ENCODE data around the gene ASZ1.

Gene ASZ1

DNA sequence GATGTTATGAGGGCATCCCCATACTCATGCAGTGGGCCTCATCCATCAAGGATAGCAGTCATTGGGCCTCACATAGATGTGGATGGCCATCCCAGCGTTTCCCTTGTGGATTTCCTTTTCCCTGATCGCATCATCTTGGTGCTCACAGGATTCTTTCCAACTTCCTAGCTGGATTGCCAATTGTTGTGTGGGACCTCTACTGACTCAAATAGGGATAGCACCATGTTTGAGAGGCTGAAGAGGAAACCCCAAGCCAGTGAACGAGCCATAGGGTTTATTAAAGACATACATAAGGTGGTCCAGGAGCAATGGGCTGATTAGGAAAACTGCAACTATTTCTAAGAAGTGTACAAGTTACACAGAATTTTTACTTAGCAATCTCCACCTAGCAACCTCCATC lies 21.8 kb downstream of the ASZ1 start:
- H3K4me3 ChIP-seq (ENCODE audit: low read depth in 1 of 5, low read length in 5 of 5) = no peak overlapping the region
- H3K27me3 ChIP-seq (ENCODE audit: control insufficient read depth in 5 of 5, insufficient read depth in 4 of 5, low read length in 5 of 5) = no peaks in the 10 kb centered on the region
- H3K27ac ChIP-seq (ENCODE audit: low read depth, low read length) = no peak overlapping the region
- H3K9me3 ChIP-seq (ENCODE audit: control insufficient read depth in 5 of 5, low read length in 5 of 5) = no peaks in the 10 kb centered on the region
- H3K9ac ChIP-seq (ENCODE audit: low read length in 5 of 5) = no peak overlapping the region
- H3K4me1 ChIP-seq (ENCODE audit: control insufficient read depth in 5 of 5, insufficient read depth in 5 of 5, low read length in 5 of 5) = no peaks in the 10 kb centered on the region
- H3K36me3 ChIP-seq (ENCODE audit: control insufficient read depth in 5 of 5, insufficient read depth in 5 of 5, low read length in 5 of 5) = no peaks in the 10 kb centered on the region

GRCh38 chr7:117403737-117404136 lies 23.6 kb downstream of the ASZ1 start:
- Histone ChIP-seq H3K4me1 (ENCODE audit: control insufficient read depth in 5 of 5, insufficient read depth in 5 of 5, low read length in 5 of 5) (no peaks in the 10 kb centered on the region), H3K27me3 (ENCODE audit: control insufficient read depth in 5 of 5, insufficient read depth in 4 of 5, low read length in 5 of 5) (no peaks in the 10 kb centered on the region), H3K9ac (ENCODE audit: low read length in 5 of 5) (no peak overlapping the region), H3K36me3 (ENCODE audit: control insufficient read depth in 5 of 5, insufficient read depth in 5 of 5, low read length in 5 of 5) (no peaks in the 10 kb centered on the region), H3K9me3 (ENCODE audit: control insufficient read depth in 5 of 5, low read length in 5 of 5) (no peaks in the 10 kb centered on the region), H3K4me3 (ENCODE audit: low read depth in 1 of 5, low read length in 5 of 5) (no peak overlapping the region), H3K27ac (ENCODE audit: low read depth, low read length) (no peak overlapping the region)

DNA sequence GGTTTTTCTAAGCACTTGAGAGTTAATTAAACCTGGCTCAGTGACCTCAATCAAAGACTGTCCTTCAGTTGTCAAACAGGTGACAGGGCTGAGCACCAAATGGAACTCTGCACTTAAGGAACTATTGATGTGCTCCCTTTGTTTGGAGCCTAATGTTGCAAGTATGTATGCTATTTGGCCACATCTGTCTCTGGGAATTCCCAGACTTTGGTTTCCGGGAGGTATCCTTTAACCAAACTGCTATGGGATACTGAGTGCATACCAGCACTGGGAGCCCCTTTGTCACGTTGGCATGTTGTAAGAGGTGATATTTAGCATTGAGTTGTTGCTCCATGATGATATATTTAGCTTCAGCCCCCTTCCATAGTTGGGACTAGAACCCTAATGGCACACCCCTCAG lies 25.2 kb downstream of the ASZ1 start:
- Histone ChIP-seq H3K4me1 (ENCODE audit: control insufficient read depth in 5 of 5, insufficient read depth in 5 of 5, low read length in 5 of 5) (no peaks in the 10 kb centered on the region), H3K27me3 (ENCODE audit: control insufficient read depth in 5 of 5, insufficient read depth in 4 of 5, low read length in 5 of 5) (no peaks in the 10 kb centered on the region), H3K9ac (ENCODE audit: low read length in 5 of 5) (peak overlapping the region in 1 of 5 donors; percentile 26), H3K36me3 (ENCODE audit: control insufficient read depth in 5 of 5, insufficient read depth in 5 of 5, low read length in 5 of 5) (no peaks in the 10 kb centered on the region), H3K9me3 (ENCODE audit: control insufficient read depth in 5 of 5, low read length in 5 of 5) (no peaks in the 10 kb centered on the region), H3K4me3 (ENCODE audit: low read depth in 1 of 5, low read length in 5 of 5) (no peak overlapping the region), H3K27ac (ENCODE audit: low read depth, low read length) (no peak overlapping the region)

DNA sequence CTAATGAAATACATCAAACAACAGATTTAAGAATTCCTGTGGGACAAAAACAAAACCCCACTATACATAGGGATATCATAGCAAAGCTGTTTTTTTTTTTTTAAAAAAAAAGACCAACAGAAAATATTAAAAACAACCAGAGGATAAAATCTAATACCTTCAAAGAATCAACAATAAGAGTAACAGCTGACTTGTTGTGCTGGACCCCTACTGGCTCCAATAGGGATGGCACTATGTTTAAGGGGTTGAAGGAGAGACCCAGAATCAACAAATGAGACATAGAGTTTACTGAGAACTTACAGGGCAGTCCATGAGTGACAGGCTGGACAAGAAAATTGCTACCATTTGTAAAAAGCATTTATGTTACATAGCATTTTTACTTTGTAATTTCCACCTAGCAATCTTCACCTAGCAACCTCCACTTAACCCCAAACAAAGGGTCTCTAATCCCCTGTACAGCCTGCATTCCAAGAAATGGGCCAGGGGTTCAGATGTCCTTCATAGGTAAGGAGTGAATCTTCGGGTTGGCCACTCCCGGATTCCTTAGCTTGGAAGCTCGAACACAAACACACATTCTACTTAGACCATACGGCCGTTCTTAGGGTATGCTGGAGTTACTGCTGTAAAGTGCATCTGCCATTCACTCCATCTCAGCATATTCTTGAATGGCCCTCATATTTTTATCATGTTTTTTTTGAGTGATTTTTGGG lies 25.8 kb downstream of the ASZ1 start:
- Histone ChIP-seq H3K9ac (ENCODE audit: low read length in 5 of 5) (peak overlapping the region in 1 of 5 donors; percentile 26), H3K36me3 (ENCODE audit: control insufficient read depth in 5 of 5, insufficient read depth in 5 of 5, low read length in 5 of 5) (no peaks in the 10 kb centered on the region), H3K27ac (ENCODE audit: low read depth, low read length) (no peak overlapping the region), H3K27me3 (ENCODE audit: control insufficient read depth in 5 of 5, insufficient read depth in 4 of 5, low read length in 5 of 5) (no peaks in the 10 kb centered on the region), H3K4me3 (ENCODE audit: low read depth in 1 of 5, low read length in 5 of 5) (no peak overlapping the region), H3K9me3 (ENCODE audit: control insufficient read depth in 5 of 5, low read length in 5 of 5) (no peaks in the 10 kb centered on the region), H3K4me1 (ENCODE audit: control insufficient read depth in 5 of 5, insufficient read depth in 5 of 5, low read length in 5 of 5) (no peaks in the 10 kb centered on the region)

DNA sequence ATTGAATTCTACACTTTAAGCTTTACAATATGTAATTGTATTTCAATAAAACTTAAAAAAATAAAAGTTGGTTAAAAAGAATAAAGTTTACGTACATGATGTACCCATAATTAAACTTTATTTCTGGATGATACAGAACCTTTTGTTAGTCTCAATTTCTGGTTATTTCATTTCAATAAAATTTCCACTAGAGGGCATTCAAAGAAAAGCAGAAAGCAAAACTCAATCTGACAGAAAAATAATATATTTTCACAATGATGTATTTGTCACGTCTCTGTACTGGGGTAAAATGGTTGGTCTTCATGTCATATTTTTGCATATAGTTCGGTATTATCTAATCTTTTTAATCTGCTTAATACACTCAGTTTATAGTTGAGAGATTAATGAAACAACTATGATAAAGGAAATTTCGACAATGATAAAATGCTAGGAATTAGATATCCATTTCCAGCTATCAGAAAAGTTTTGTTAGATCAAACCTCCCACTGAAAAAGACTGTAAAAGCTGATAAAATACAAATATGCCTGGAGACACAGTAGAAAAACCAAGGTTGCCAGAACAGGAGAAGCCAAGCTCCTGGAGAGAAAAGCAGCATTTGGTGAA lies 27.4 kb downstream of the ASZ1 start:
- no peak overlapping the region for H3K4me3 ChIP-seq (ENCODE audit: low read depth in 1 of 5, low read length in 5 of 5)
- H3K4me1 ChIP-seq (ENCODE audit: control insufficient read depth in 5 of 5, insufficient read depth in 5 of 5, low read length in 5 of 5) = no peaks in the 10 kb centered on the region
- H3K27ac ChIP-seq (ENCODE audit: low read depth, low read length) = no peak overlapping the region
- no peaks in the 10 kb centered on the region for H3K36me3 ChIP-seq (ENCODE audit: control insufficient read depth in 5 of 5, insufficient read depth in 5 of 5, low read length in 5 of 5)
- no peak overlapping the region for H3K9ac ChIP-seq (ENCODE audit: low read length in 5 of 5)
- H3K27me3 ChIP-seq (ENCODE audit: control insufficient read depth in 5 of 5, insufficient read depth in 4 of 5, low read length in 5 of 5) = no peaks in the 10 kb centered on the region
- no peaks in the 10 kb centered on the region for H3K9me3 ChIP-seq (ENCODE audit: control insufficient read depth in 5 of 5, low read length in 5 of 5)

DNA sequence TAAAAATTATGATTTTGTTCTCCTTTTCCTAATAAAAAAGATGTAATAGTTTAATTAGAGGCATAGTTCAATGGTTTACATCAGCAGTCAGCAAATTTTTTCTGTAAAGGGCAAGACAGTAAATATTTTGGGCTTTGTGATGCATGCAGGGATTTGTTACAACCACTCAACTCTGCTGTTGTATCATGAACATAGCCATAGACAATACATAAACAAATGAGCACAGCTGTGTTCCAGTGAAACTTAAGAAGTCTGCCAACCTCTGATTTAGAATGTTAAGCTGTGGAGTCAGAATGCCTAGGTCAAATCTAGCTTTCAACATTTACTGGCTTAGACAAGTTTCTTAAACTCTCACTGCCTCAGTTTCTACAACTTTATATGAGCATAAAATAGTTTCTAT lies 31.6 kb downstream of the ASZ1 start:
- H3K36me3 ChIP-seq (ENCODE audit: control insufficient read depth in 5 of 5, insufficient read depth in 5 of 5, low read length in 5 of 5) = no peaks in the 10 kb centered on the region
- H3K9me3 ChIP-seq (ENCODE audit: control insufficient read depth in 5 of 5, low read length in 5 of 5) = no peaks in the 10 kb centered on the region
- H3K27ac ChIP-seq (ENCODE audit: low read depth, low read length) = no peak overlapping the region
- H3K4me3 ChIP-seq (ENCODE audit: low read depth in 1 of 5, low read length in 5 of 5) = no peak overlapping the region
- H3K9ac ChIP-seq (ENCODE audit: low read length in 5 of 5) = no peak overlapping the region
- no peaks in the 10 kb centered on the region for H3K4me1 ChIP-seq (ENCODE audit: control insufficient read depth in 5 of 5, insufficient read depth in 5 of 5, low read length in 5 of 5)
- no peaks in the 10 kb centered on the region for H3K27me3 ChIP-seq (ENCODE audit: control insufficient read depth in 5 of 5, insufficient read depth in 4 of 5, low read length in 5 of 5)

DNA sequence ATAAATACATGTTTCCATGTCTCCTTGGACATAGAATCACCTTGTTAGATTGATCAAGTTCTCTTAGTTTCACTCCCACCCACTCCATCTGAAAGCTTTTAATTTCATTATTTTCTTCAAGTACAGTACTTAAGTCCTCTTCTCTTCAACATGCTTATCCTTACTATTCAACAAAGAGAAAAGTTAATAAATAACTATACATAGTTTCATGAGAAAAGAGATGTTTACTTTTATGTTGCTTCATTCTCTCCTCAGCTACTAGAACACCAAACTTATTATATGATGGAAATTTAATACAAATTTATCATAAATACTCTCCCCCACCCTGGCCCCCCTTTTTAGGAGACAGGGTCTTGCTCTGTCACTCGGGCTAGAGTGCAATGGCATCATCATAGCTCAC lies 33.5 kb downstream of the ASZ1 start:
- no peak overlapping the region for H3K27ac ChIP-seq (ENCODE audit: low read depth, low read length)
- no peaks in the 10 kb centered on the region for H3K4me1 ChIP-seq (ENCODE audit: control insufficient read depth in 5 of 5, insufficient read depth in 5 of 5, low read length in 5 of 5)
- H3K4me3 ChIP-seq (ENCODE audit: low read depth in 1 of 5, low read length in 5 of 5) = no peak overlapping the region
- H3K9me3 ChIP-seq (ENCODE audit: control insufficient read depth in 5 of 5, low read length in 5 of 5) = peaks cover 0 to 7% (median 0%) of the 10 kb centered on the region in 5 donors
- no peaks in the 10 kb centered on the region for H3K27me3 ChIP-seq (ENCODE audit: control insufficient read depth in 5 of 5, insufficient read depth in 4 of 5, low read length in 5 of 5)
- no peaks in the 10 kb centered on the region for H3K36me3 ChIP-seq (ENCODE audit: control insufficient read depth in 5 of 5, insufficient read depth in 5 of 5, low read length in 5 of 5)
- no peak overlapping the region for H3K9ac ChIP-seq (ENCODE audit: low read length in 5 of 5)

- Histone ChIP-seq H3K27me3 (ENCODE audit: control insufficient read depth in 5 of 5, insufficient read depth in 4 of 5, low read length in 5 of 5) (no peaks in the 10 kb centered on the region), H3K9me3 (ENCODE audit: control insufficient read depth in 5 of 5, low read length in 5 of 5) (peaks cover 0 to 7% (median 3%) of the 10 kb centered on the region in 5 donors), H3K4me1 (ENCODE audit: control insufficient read depth in 5 of 5, insufficient read depth in 5 of 5, low read length in 5 of 5) (no peaks in the 10 kb centered on the region), H3K36me3 (ENCODE audit: control insufficient read depth in 5 of 5, insufficient read depth in 5 of 5, low read length in 5 of 5) (no peaks in the 10 kb centered on the region), H3K4me3 (ENCODE audit: low read depth in 1 of 5, low read length in 5 of 5) (no peak overlapping the region), H3K9ac (ENCODE audit: low read length in 5 of 5) (no peak overlapping the region), H3K27ac (ENCODE audit: low read depth, low read length) (no peak overlapping the region)
These were observed 37.4 kb downstream of the ASZ1 start for GRCh38 chr7:117389871-117390270.

DNA sequence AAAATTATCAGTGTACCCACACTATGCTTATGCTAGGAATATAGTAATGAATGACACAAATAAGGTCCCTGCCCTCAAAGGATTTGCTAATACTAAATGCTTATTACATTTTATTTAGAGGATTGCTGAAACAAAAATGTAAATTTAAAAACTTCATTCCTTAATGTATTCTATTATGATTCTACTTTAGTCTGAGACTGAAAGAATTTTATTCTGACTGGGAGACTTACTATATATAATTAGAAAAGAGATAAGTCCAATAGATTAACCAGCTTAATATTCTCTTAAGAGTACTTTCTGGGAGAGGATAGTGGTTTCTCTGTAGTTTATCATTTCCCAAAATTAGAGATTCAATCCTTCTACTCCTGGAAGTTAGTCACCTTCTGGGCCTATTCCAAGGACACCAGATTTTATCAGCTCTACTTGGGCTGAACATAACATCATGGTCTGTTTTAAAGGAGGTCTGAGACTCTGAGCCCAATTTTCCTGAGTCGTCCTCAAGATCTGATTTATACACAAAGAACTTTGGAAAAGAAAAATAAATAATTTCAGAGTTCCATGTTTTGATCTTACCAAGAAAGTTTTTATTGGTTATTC lies 41.1 kb downstream of the ASZ1 start:
- Histone ChIP-seq H3K4me3 (ENCODE audit: low read depth in 1 of 5, low read length in 5 of 5) (no peak overlapping the region), H3K27ac (ENCODE audit: low read depth, low read length) (no peak overlapping the region), H3K36me3 (ENCODE audit: control insufficient read depth in 5 of 5, insufficient read depth in 5 of 5, low read length in 5 of 5) (no peaks in the 10 kb centered on the region), H3K4me1 (ENCODE audit: control insufficient read depth in 5 of 5, insufficient read depth in 5 of 5, low read length in 5 of 5) (no peaks in the 10 kb centered on the region), H3K9ac (ENCODE audit: low read length in 5 of 5) (no peak overlapping the region), H3K27me3 (ENCODE audit: control insufficient read depth in 5 of 5, insufficient read depth in 4 of 5, low read length in 5 of 5) (no peaks in the 10 kb centered on the region), H3K9me3 (ENCODE audit: control insufficient read depth in 5 of 5, low read length in 5 of 5) (peaks cover 0 to 7% (median 3%) of the 10 kb centered on the region in 5 donors)

- Histone ChIP-seq H3K4me1 (ENCODE audit: control insufficient read depth in 5 of 5, insufficient read depth in 5 of 5, low read length in 5 of 5) (no peaks in the 10 kb centered on the region), H3K9me3 (ENCODE audit: control insufficient read depth in 5 of 5, low read length in 5 of 5) (peaks cover 0 to 7% (median 3%) of the 10 kb centered on the region in 5 donors), H3K27ac (ENCODE audit: low read depth, low read length) (no peak overlapping the region), H3K27me3 (ENCODE audit: control insufficient read depth in 5 of 5, insufficient read depth in 4 of 5, low read length in 5 of 5) (no peaks in the 10 kb centered on the region), H3K4me3 (ENCODE audit: low read depth in 1 of 5, low read length in 5 of 5) (no peak overlapping the region), H3K36me3 (ENCODE audit: control insufficient read depth in 5 of 5, insufficient read depth in 5 of 5, low read length in 5 of 5) (no peaks in the 10 kb centered on the region), H3K9ac (ENCODE audit: low read length in 5 of 5) (no peak overlapping the region)
These were observed 41.8 kb downstream of the ASZ1 start for GRCh38 chr7:117385363-117386109.
